ENCODE results near the gene RAP1GAP2. TPM values are rescaled to one million over a fixed set of nuclear protein-coding genes. Genes with fewer than 3 reads are reported as not detected.
"Not testable (repeated sequence)": the region's sequence is repeated elsewhere in the genome, so short reads cannot be mapped to it uniquely, and the experiment has no call there.

The RAP1GAP2 gene
- polyA plus RNA-seq, 3 donors = 20.7 to 31.8 (median 25.1) TPM

DNA sequence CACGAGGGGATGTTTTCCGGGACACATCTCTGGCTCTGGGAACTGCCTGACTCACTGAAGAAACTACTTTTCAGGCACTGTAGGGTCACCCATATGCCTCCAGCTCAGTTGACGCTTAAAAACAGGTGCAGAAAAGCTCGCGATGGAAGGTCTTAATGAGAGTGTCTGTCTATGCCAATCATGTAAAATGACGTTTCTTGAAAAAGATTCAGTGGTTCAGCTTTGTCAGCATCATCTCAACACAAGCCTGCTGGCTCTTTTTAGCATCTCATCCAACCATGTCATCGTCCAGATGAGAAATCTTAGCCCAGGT lies 239.7 kb downstream of the RAP1GAP2 start:
- no peak for DNase-seq (ENCODE audit: extremely low read depth in 1 of 11, low read depth in 9 of 11, low spot score in 4 of 11)

GRCh38 chr17:3036800-3037199 lies 240.6 kb downstream of the RAP1GAP2 start:
- no peak for DNase-seq (ENCODE audit: extremely low read depth in 1 of 11, low read depth in 9 of 11, low spot score in 4 of 11)

GRCh38 chr17:3037259-3037658 lies 241.0 kb downstream of the RAP1GAP2 start:
- DNase-seq (ENCODE audit: extremely low read depth in 1 of 11, low read depth in 9 of 11, low spot score in 4 of 11) = no peak

DNA sequence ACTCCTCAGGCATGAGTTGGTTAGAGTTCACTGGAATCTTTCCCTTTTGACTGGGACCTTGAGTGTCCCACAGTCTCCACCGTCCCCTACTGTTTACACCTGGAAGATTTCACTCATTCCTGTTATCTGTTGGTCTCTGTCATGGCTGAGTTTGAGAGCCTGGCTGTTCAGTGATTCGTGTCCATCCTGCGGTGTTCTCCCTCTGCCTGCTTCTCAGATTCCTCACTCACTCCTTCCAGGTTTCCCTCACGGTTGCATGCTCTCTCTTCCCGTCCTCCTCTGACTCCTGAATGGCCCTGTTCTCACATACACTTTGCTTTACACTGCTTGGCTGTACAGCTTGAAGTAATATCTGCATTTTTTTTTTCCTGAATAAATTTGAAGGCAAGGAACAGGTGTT lies 242.7 kb downstream of the RAP1GAP2 start:
- peak in 4 of 11 donors; percentile 16 to 28 (median 22) for DNase-seq (ENCODE audit: extremely low read depth in 1 of 11, low read depth in 9 of 11, low spot score in 4 of 11)

- no peak for DNase-seq (ENCODE audit: extremely low read depth in 1 of 11, low read depth in 9 of 11, low spot score in 4 of 11)
These were observed 243.5 kb downstream of the RAP1GAP2 start for GRCh38 chr17:3039736-3040135.

DNA sequence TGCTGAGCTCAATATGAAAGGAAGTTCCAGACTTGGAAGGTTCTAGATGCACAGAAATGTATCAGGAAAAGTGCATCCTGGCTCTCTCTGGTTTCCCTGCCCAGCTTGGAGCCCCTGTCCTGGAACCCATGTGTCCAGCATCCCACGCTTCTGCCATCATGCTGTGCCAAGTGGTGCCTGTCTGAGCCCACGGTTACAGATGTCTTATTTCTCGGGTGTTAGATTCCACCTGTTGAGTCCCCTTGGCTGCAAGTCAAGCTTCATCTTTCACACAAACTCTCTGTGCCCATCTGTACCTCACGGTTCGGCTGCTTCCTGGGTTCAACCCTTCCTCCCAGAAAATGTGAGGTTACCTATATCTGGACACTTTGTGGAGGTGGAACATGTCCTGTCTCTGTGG lies 244.6 kb downstream of the RAP1GAP2 start:
- DNase-seq (ENCODE audit: extremely low read depth in 1 of 11, low read depth in 9 of 11, low spot score in 4 of 11) = no peak

DNA sequence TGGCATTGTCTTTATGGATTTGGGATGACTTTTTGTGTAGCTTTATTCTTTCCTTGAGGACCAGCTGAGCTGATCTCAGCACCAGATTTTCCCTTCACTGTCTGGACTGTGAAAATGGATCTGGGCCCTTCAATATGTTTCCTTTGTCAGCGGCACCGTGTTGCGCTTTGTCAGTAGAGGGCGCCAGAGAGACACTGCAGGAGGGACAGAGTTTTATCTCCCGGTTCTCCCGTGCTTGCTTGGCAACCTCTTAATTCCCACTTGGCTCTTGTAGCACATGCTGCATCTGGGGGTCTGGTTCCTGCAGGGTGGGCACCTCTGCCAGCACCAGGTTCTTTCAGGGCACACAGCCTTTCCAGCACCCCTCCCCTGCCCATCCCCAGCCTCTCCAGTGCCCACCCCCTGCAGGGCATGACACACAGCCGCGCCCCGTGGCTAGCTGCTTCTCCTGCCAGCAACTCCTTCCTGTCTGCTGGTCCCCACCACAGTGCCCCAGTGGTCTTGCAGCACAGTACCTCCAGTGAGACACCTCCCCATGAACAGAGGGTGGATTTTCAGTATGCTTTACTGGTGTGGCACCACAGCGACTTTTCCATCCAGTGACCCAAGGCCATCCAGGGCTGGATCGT lies 247.6 kb downstream of the RAP1GAP2 start:
- DNase-seq (ENCODE audit: extremely low read depth in 1 of 11, low read depth in 9 of 11, low spot score in 4 of 11) = no peak

DNA sequence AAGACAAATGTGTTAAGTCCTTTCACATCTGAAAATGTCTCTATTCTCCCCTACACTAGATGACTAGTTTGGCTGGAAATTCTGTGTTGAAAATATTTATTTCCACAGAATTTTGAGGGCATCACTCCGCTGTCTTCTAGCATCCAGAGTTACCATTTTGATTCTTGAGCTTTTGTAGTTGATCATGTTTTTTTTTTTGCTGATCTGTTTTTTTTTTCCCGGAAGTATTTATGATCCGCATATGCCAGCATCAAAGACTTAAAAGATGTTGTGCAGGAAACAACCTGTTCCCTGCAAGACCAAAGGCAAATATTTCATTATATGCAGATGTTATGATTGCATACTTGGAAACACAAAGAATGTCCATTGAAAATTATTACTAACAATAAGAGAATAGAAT lies 250.5 kb downstream of the RAP1GAP2 start:
- no peak for DNase-seq (ENCODE audit: extremely low read depth in 1 of 11, low read depth in 9 of 11, low spot score in 4 of 11)

DNA sequence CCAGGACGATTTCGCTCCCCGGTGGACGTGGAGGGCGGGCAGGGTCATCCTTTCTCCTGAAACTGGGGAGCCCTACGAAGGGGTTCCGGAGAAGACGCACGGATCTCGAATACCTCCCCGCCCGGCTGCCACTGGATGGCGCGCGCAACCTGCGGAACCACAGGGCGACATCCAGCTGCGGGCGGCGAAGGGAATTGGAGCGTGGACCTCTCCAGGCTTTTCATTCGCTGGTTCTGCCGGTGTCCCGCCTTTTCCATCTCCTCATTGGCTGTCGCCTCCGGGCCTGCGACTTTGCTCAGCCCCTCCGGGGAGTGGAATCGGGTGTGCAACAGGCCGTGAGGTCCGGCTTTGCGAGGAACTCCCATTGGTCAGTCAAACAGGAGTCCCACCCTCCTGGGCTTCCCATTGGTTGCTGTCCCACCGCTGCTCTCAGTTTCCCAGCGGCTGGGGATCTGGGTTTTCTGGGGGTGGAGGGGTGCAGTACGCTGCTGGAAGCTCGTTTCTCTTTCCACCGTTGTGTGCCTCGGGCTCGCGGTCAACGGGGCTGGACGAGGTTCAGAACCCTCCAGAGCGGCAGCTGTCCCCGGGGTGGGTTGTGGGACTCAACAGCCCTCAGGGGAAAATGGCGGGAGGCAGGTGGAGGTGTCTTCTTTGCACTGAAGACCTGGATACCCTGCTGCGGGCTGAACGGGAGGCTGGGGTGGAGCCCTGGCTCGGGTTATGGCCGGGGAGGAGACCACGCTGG lies 252.7 kb downstream of the RAP1GAP2 start:
- peak; percentile 86 to 98 (median 97) for DNase-seq (ENCODE audit: extremely low read depth in 1 of 11, low read depth in 9 of 11, low spot score in 4 of 11)

DNA sequence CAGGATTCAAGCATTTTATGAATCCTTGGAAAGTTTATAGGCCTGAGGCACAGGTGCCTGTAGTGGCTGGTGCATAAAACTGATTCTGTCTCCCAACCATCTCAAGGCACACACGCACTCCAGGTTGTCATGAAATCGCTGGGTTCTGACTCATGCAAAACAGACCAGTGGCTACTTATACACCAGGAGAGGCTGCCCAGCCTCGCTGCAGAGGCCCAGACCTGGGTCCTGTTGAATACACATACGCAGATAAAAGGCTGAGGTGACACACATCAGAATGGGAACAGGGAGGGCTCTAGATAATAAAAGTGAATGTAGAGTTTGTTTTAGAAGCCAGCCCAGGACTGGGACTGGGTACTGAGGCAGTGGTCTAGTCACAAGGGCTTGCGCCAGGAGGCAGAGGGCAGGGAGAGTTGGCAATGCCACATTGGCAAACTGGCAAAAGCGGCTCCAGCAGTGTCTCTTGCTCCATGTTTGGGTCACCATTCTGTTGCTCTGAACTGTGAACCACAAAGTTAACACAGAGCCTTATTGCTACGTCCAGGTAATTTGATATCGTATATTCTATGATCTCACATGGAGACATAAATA lies 253.6 kb downstream of the RAP1GAP2 start:
- DNase-seq (ENCODE audit: extremely low read depth in 1 of 11, low read depth in 9 of 11, low spot score in 4 of 11) = no peak

GRCh38 chr17:3054868-3055267 lies 258.6 kb downstream of the RAP1GAP2 start:
- DNase-seq (ENCODE audit: extremely low read depth in 1 of 11, low read depth in 9 of 11, low spot score in 4 of 11) = not testable (repeated sequence)

GRCh38 chr17:3062824-3063377 lies 266.7 kb downstream of the RAP1GAP2 start:
- not testable (repeated sequence) for DNase-seq (ENCODE audit: extremely low read depth in 1 of 11, low read depth in 9 of 11, low spot score in 4 of 11)

- DNase-seq (ENCODE audit: extremely low read depth in 1 of 11, low read depth in 9 of 11, low spot score in 4 of 11) = not testable (repeated sequence)
These were observed 267.3 kb downstream of the RAP1GAP2 start, which contains the start of gene OR1D5 for GRCh38 chr17:3063507-3063906. TSS of gene OR1D5 (minus strand) at chr17:3063607. CDS start at chr17:3063607, 0 bp downstream.

GRCh38 chr17:3065192-3065591 lies 269.0 kb downstream of the RAP1GAP2 start:
- not testable (repeated sequence) for DNase-seq (ENCODE audit: extremely low read depth in 1 of 11, low read depth in 9 of 11, low spot score in 4 of 11)

- DNase-seq (ENCODE audit: extremely low read depth in 1 of 11, low read depth in 9 of 11, low spot score in 4 of 11) = not testable (repeated sequence)
These were observed 277.6 kb downstream of the RAP1GAP2 start for GRCh38 chr17:3073850-3074249.

Other genes with a start within 250 kb of the RAP1GAP2 start
- gene PAFAH1B1, start 202.8 kb upstream of the RAP1GAP2 start, polyA plus RNA-seq (ENCODE audit: insufficient read length in 3 of 3) = 100 to 1,000 TPM; 130 to 157 (median 148) TPM
- gene CLUH, start 84.7 kb upstream of the RAP1GAP2 start, polyA plus RNA-seq (ENCODE audit: insufficient read length in 3 of 3) = 10 to 100 TPM; 44.2 to 69.3 (median 50.6) TPM
- under 1 TPM; 0.16 to 0.29 (median 0.16) TPM for gene CCDC92B, start 46.8 kb upstream of the RAP1GAP2 start, polyA plus RNA-seq (ENCODE audit: insufficient read length in 3 of 3)